K562 (cell line): ENCODE measurements around the gene KEL. TPM values are rescaled to one million over a fixed set of nuclear protein-coding genes. Genes with fewer than 3 reads are reported as not detected.

Source experiments
- ATF3 ChIP-seq, 2 experiments: fragments of 450-650 bp in 1 of 2; sonication (generic) in 1 of 2; formaldehyde crosslinking in 1 of 2; IDR thresholded peaks in 1 of 2; conservative IDR thresholded peaks in 1 of 2; 2 replicates each; pipeline versions ENCODE4 v1.6.1 to v1.8.1; 2016 to 2023; ENCODE audit warnings: mild to moderate bottlenecking in 2 of 2, moderate library complexity in 2 of 2, inconsistent platforms in 1 of 2, missing genetic modification reagents in 1 of 2
- HOXB6 ChIP-seq: fragments of 250-450 bp; sonication (Bioruptor Pico); IDR thresholded peaks from 2 replicates; pipeline ENCODE4 v1.5.1; 2022; ENCODE audit warnings: mild to moderate bottlenecking, borderline replicate concordance
- MXD1 ChIP-seq: fragments of 250-450 bp; sonication (Bioruptor Pico); IDR thresholded peaks from 2 replicates; pipeline ENCODE4 v1.8.0; 2021; ENCODE audit warnings: borderline replicate concordance, mild to moderate bottlenecking, moderate library complexity; ENCODE audit not compliant: poor library complexity, severe bottlenecking
- NFE2L1 ChIP-seq: fragments of 450-650 bp; IDR thresholded peaks from 2 replicates; pipeline ENCODE4 v1.6.1; 2016; ENCODE audit warnings: missing genetic modification characterization, low read depth, mild to moderate bottlenecking, missing compliant biosample characterization, moderate library complexity, borderline replicate concordance
- PPARD ChIP-seq: fragments of 250-450 bp; sonication (Bioruptor Pico); IDR thresholded peaks from 2 replicates; pipeline ENCODE4 v1.8.0; 2022; ENCODE audit warnings: inconsistent platforms, mild to moderate bottlenecking, moderate library complexity
- RERE ChIP-seq: sonication (generic); formaldehyde crosslinking; IDR thresholded peaks from 2 replicates; pipeline ENCODE4 v1.8.0; 2023; ENCODE audit warnings: missing genetic modification reagents, mild to moderate bottlenecking, borderline replicate concordance
- TSC22D4 ChIP-seq: fragments of 450-650 bp; IDR thresholded peaks from 2 replicates; pipeline ENCODE4 v1.6.1; 2016; ENCODE audit warnings: missing genetic modification characterization, missing biosample characterization, control low read depth
- ZNF3 ChIP-seq: fragments of 250-450 bp; sonication (Bioruptor Pico); IDR thresholded peaks from 2 replicates; pipeline ENCODE4 v1.5.0; 2021; ENCODE audit warnings: mild to moderate bottlenecking, moderate library complexity
- ZNF318 ChIP-seq, 2 experiments: fragments of 450-650 bp; IDR thresholded peaks; 2 replicates each; pipeline ENCODE4 v1.6.1; 2016; ENCODE audit warnings: mild to moderate bottlenecking in 2 of 2, borderline replicate concordance in 1 of 2, low read depth in 1 of 2, moderate library complexity in 1 of 2
- polyA plus RNA-seq, 8 experiments: library from polyadenylated mRNA; depleted of rRNA in 4 of 8; stranded (reverse) in 5 of 8; unstranded in 3 of 8; fragments of >200 nt; fragmentation: Nextera tagmentation in 2 of 8; fragmentation: Illumina TruSeq in 1 of 8; extraction: Ambion mirVana in 2 of 8; extraction: Trizol in 1 of 8; gene quantifications; 2 replicates each; pipeline versions ENCODE4 v1.2.1 to v1.2.3, GENCODE V29; 2011 to 2014; ENCODE audit warnings: inconsistent platforms in 1 of 8, missing spikeins in 1 of 8
- total RNA-seq, 7 experiments: library from RNA; depleted of rRNA in 6 of 7; stranded (reverse); fragments of >200 nt in 6 of 7; fragmentation: Illumina TruSeq in 2 of 7; extraction: Trizol in 2 of 7; gene quantifications; 2 replicates each; pipeline versions ENCODE4 v1.2.1 to v1.2.3, GENCODE V29; 2011 to 2021; ENCODE audit warnings: low replicate concordance in 1 of 7

Gene KEL
- total and polyA plus RNA-seq, 9 of the 15 experiments (the other 6 are each of a cell fraction or from before 2014, with no cell fraction given): 9.0 to 47.4 (median 22.2) TPM

GRCh38 chr7:142964502-142965246 is 2.5 kb upstream of the KEL start (continued):
- TF ChIP-seq MXD1 (CRISPR knock-in tag): no peak
- TF ChIP-seq RERE: no peak
- TF ChIP-seq ZNF3 (CRISPR knock-in tag): no peak
- no peak for TF ChIP-seq TSC22D4 (tag)
- TF ChIP-seq HOXB6: no peak
- peak; percentile 99 for TF ChIP-seq ATF3 (IDR thresholded peaks at IDR 0.05)
- TF ChIP-seq ATF3 (CRISPR knock-in tag; conservative IDR thresholded peaks at IDR 0.05): peak; percentile 91; the same call in 1 of the 2 replicates
- TF ChIP-seq NFE2L1 (tag): no peak
- no peak for TF ChIP-seq PPARD
- peak in 1 of 2 experiments; percentile 63; a peak in 2 of 4 replicates for TF ChIP-seq ZNF318 (IDR thresholded peaks at IDR 0.05; ENCODE audit: borderline replicate concordance in 1 of 2, low read depth in 1 of 2)
